Transverse colon (tissue), 4 donors: ENCODE data around the gene PDE6G. TPM values are rescaled to one million over a fixed set of nuclear protein-coding genes. Genes with fewer than 3 reads are reported as not detected.
"Not testable (repeated sequence)": the region's sequence is repeated elsewhere in the genome, so short reads cannot be mapped to it uniquely, and the experiment has no call there.

Experiments used
- DNase-seq: peaks from one replicate; pipeline ENCODE4 v3.0.0-alpha.2; 2019
- H3K27ac ChIP-seq, 4 donors: fragments of 200-600 bp; sonication (generic); 2 replicates each; pipeline ENCODE4 v1.5.1; 2016 to 2018; ENCODE audit warnings: inconsistent platforms in 4 of 4
- H3K27me3 ChIP-seq: fragments of 200-600 bp; sonication (generic); 2 replicates; pipeline ENCODE4 v1.5.1; 2017; ENCODE audit warnings: inconsistent platforms
- H3K36me3 ChIP-seq, 4 donors: fragments of 200-600 bp; sonication (generic); 2 replicates each; pipeline ENCODE4 v1.5.1; 2017 to 2019; ENCODE audit warnings: inconsistent platforms in 4 of 4
- H3K4me1 ChIP-seq, 4 donors: fragments of 200-600 bp; sonication (generic); 2 replicates each; pipeline ENCODE4 v1.5.1; 2017 to 2020; ENCODE audit warnings: inconsistent platforms in 4 of 4
- H3K4me3 ChIP-seq, 4 donors: fragments of 200-600 bp; sonication (generic); 1 replicate in 1 of 4; 2 replicates in 3 of 4; pipeline versions ENCODE4 v1.5.1 to v1.6.1; 2017 to 2019; ENCODE audit warnings: inconsistent platforms in 4 of 4
- H3K9me3 ChIP-seq, 2 donors: fragments of 200-600 bp; sonication (generic); 2 replicates each; pipeline ENCODE4 v1.5.1; 2017 to 2019; ENCODE audit warnings: inconsistent platforms in 2 of 2
- CTCF ChIP-seq, 5 experiments: fragments of 200-600 bp in 3 of 5; fragments of 450-650 bp in 2 of 5; sonication (generic) in 3 of 5; IDR thresholded peaks; 1 replicate in 2 of 5; 2 replicates in 3 of 5; pipeline ENCODE4 v1.5.1; 2016 to 2017; ENCODE audit warnings: antibody characterized with exemption in 5 of 5, inconsistent platforms in 3 of 5, mild to moderate bottlenecking in 2 of 5, moderate library complexity in 1 of 5
- EP300 ChIP-seq: sonication (generic); formaldehyde crosslinking; IDR thresholded peaks from one replicate; pipeline ENCODE4 v1.6.1; 2017; ENCODE audit warnings: antibody characterized with exemption, low read depth
- POLR2A ChIP-seq: fragments of 450-650 bp; IDR thresholded peaks from one replicate; pipeline ENCODE4 v1.6.1; 2016; ENCODE audit warnings: antibody characterized with exemption, mild to moderate bottlenecking, moderate library complexity
- POLR2AphosphoS5 ChIP-seq, 3 donors: sonication (generic); formaldehyde crosslinking; IDR thresholded peaks; one replicate each; pipeline ENCODE4 v1.6.1; 2016; ENCODE audit warnings: antibody characterized with exemption in 3 of 3
- WGBS, 2 donors: methylation state at CpG; one replicate each; pipeline ENCODE4 v1.1.5; 2018; ENCODE audit warnings: low coverage in 1 of 2; 5-methylcytosine and 5-hydroxymethylcytosine counted together
- in situ Hi-C, 4 donors: fragments of 200-750 bp; cut with MboI; loops; one replicate each; pipeline versions ENCODE4 v1.15.0 to v1.15.1; 2017; ENCODE audit warnings: low sequenced_read_pairs in 3 of 4, low pct_ligation_motif_present in 1 of 4, low pct_unique_long_range_greater_than_20kb in 1 of 4
- intact Hi-C: fragments of 100-400 bp; cut with DNase I; formaldehyde crosslinking; loops from one replicate; pipeline ENCODE4 v1.15.1; 2023; ENCODE audit warnings: low total_unique reads
- total RNA-seq, 4 donors: library from RNA; depleted of rRNA; stranded (reverse); fragments of >200 nt; gene quantifications; one replicate each; pipeline ENCODE4 v1.1.0, GENCODE V29; 2016

PDE6G gene
- total RNA-seq, 4 donors from 2014 or later = not detected

GRCh38 chr17:81675515-81676221 lies 19.3 kb upstream of the PDE6G start:
- DNase-seq = peak; percentile 43
- WGBS, 2 donors = 38 to 59% methylated on average over 10 to 18 of the region's 18 CpGs
- in situ Hi-C loops, H3K27me3 ChIP-seq, H3K27ac ChIP-seq, H3K9me3 ChIP-seq, H3K4me3 ChIP-seq, H3K4me1 ChIP-seq, intact Hi-C loops: not testable (repeated sequence)
- peaks cover 0 to 15% (median 6%) of the 10 kb centered on the region in 4 donors for H3K36me3 ChIP-seq
- TF ChIP-seq CTCF (IDR thresholded peaks at IDR 0.05) = peak; percentile 57 to 75 (median 65)

DNA sequence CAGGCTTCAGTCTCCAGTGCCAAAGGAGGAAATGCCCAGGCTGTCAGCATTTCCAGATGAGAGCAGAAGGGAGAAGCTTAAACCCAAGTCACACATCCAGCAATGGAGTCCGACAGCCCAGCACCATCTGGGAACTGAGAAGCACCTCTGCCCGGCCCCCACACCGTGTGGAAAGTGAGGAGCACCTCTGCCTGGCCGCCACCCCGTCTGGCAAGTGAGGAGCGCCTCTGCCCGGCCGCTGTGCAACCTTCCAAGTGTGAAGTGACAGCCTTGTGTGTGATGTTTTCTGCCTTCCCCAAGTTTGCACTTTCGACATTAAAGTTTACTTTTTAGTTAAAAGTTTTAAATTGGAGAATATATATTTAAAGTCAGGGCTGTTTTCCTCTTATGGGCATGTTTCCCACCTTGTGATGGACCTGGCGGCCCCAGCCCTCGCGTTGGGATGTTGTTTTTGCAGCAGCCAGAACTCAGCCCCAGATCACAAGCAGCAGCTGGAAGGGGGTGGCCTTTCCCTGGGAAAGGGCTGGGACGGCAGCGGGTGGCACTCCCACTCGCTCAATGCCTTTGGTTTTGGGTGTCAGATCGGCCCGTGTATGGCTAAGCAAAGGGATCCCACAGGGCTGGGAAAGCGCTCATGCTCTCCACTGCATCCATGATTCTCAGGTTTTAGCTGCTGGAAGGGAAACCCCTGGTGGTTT lies 17.4 kb upstream of the PDE6G start:
- WGBS, 2 donors = 93 to 100% methylated on average over 1 to 16 of the region's 18 CpGs
- Histone ChIP-seq H3K9me3 (no peaks in the 10 kb centered on the region), H3K27ac (no peak overlapping the region), H3K27me3 (no peaks in the 10 kb centered on the region), H3K4me1 (no peaks in the 10 kb centered on the region), H3K36me3 (peaks cover 0 to 21% (median 6%) of the 10 kb centered on the region in 4 donors), H3K4me3 (no peak overlapping the region)
- DNase-seq = no peak
- in situ Hi-C loops = no loop called here
- no peak for TF ChIP-seq CTCF (IDR thresholded peaks at IDR 0.05)
- TF ChIP-seq POLR2AphosphoS5 (IDR thresholded peaks at IDR 0.05) = no peak
- TF ChIP-seq EP300 = no peak
- TF ChIP-seq POLR2A = no peak
- intact Hi-C loops = no loop called here

DNA sequence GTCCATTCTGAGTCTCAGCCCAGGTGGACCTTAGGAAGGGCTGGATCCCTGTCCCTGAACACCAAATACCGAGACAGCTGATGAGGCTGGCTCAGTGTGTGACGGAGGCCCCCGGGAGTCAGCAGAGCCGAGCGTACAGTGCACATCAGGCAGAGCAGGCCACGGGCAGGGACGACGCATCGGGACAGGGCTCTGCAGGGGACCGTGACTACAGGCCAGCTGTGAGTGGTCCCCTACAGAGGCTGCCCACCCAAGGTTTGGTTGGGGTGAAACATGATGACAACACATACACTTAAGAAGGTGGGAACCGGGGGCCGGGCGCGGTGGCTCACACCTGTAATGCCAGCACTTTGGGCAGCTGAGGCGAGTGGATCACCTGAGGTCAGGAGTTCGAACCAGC lies 16.6 kb upstream of the PDE6G start:
- peaks cover 0 to 21% (median 6%) of the 10 kb centered on the region in 4 donors for H3K36me3 ChIP-seq
- intact Hi-C loops = no loop called here

More for the DNA sequence above, 16.6 kb upstream of the PDE6G start:
- WGBS, 2 donors = 98% methylated on average over 16 of the region's 16 CpGs; no CpG with 5 or more reads in 1 of the 2 donors
- in situ Hi-C loops = no loop called here
- H3K27me3 ChIP-seq = no peaks in the 10 kb centered on the region
- H3K4me3 ChIP-seq = no peak overlapping the region
- H3K4me1 ChIP-seq = peaks cover 0 to 1% (median under 1%) of the 10 kb centered on the region in 4 donors
- TF ChIP-seq CTCF (IDR thresholded peaks at IDR 0.05) (no peak), POLR2A (no peak), EP300 (no peak), POLR2AphosphoS5 (IDR thresholded peaks at IDR 0.05) (no peak)
- H3K27ac ChIP-seq = no peak overlapping the region
- no peak for DNase-seq
- H3K9me3 ChIP-seq = no peaks in the 10 kb centered on the region
